ENCODE results near the gene TLR2. TPM values are rescaled to one million over a fixed set of nuclear protein-coding genes. Genes with fewer than 3 reads are reported as not detected.

Gene TLR2
- polyA plus RNA-seq, 3 donors, result 6.5 to 7.2 (median 6.8) TPM

- no peak for DNase-seq (ENCODE audit: low read depth in 3 of 3, low spot score in 2 of 3)
Observed at GRCh38 chr4:153729895-153730294, 45.8 kb downstream of the TLR2 start.

GRCh38 chr4:153731239-153731638 lies 47.2 kb downstream of the TLR2 start:
- DNase-seq (ENCODE audit: low read depth in 3 of 3, low spot score in 2 of 3), result no peak

- no peak for DNase-seq (ENCODE audit: low read depth in 3 of 3, low spot score in 2 of 3)
Observed at GRCh38 chr4:153733751-153734448, 49.8 kb downstream of the TLR2 start.

GRCh38 chr4:153735906-153736461 lies 51.9 kb downstream of the TLR2 start:
- no peak for DNase-seq (ENCODE audit: low read depth in 3 of 3, low spot score in 2 of 3)

DNA sequence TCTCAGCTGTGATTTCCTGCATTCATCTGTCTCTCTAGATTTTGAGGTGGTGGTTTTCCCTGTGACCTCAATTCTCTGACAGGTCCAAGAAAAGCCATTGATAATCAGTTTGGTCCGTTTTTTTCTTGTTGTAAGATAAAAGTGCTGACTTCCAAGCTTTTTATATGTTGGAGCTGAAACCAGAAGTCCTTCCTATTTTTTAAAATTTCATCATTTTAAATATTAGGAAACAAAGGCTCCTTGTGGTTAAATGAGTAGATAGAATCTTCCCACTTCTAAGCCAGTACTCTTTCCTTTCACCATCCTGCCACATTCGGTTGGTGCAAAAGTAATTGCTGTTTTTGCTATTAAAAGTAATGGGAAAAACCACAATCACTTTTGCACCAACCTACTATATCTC lies 57.5 kb downstream of the TLR2 start:
- no peak for DNase-seq (ENCODE audit: low read depth in 3 of 3, low spot score in 2 of 3)

GRCh38 chr4:153745651-153746050 lies 61.6 kb downstream of the TLR2 start:
- no peak for DNase-seq (ENCODE audit: low read depth in 3 of 3, low spot score in 2 of 3)

DNA sequence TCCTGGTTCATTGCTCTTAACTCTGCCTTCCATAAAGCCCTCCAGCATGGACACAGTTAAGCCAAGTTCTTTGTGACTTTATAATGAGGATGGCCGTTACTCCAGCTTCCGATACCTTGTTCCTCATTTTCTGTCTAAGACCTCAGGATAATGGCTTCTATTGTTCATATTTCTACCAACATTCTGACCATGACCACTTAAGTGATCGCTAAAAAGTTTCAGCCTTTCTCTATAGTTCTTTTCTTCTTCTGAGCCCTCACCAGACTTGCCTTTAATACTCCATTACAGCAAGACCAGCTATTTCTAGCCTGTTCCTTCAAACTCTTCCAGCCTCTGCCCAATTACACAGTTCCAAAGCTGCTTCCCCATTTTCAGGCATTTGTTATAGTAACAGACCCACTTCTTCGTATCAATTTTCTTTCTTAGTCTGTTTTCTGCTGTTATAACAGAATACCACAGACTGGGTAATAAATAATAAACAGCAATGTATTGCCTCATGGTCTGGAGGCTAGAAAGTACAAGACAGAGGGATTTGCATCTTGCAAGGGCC lies 63.4 kb downstream of the TLR2 start:
- no peak for DNase-seq (ENCODE audit: low read depth in 3 of 3, low spot score in 2 of 3)

DNA sequence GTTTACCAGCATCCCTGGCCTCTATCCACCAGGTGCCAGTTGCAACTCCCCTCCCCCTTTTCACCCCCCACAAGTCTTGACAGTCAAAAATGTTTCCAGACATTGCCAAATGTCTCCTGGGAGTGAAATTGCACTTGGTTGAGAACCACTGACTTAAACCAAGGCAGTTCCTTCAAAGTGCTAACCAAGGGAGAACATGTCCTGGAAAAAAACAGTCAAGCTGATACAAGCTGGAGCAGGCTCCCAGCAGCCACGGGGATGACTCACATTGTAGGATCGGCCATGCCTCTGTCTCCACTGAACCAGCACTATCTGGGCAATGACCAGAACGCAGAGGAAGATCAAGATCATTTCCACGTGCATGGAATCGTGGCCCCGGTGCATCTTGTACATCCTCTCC lies 64.3 kb downstream of the TLR2 start:
- DNase-seq (ENCODE audit: low read depth in 3 of 3, low spot score in 2 of 3), result no peak

- DNase-seq (ENCODE audit: low read depth in 3 of 3, low spot score in 2 of 3), result peak; percentile 67 to 73 (median 72)
Observed at GRCh38 chr4:153750197-153750817, 66.2 kb downstream of the TLR2 start.

- DNase-seq (ENCODE audit: low read depth in 3 of 3, low spot score in 2 of 3), result no peak
Observed at GRCh38 chr4:153755186-153755585, 71.1 kb downstream of the TLR2 start.

Other genes starting within 250 kb of the TLR2 start
- gene TMEM131L, start 217.9 kb upstream of the TLR2 start, polyA plus RNA-seq (ENCODE audit: insufficient read length in 3 of 3), result 10 to 100 TPM; 24.2 to 26.6 (median 25.3) TPM
- 1 to 10 TPM; 4.1 to 5.7 (median 5.6) TPM for gene RNF175, start 75.7 kb downstream of the TLR2 start, polyA plus RNA-seq (ENCODE audit: insufficient read length in 3 of 3)
- gene SFRP2, start 104.8 kb downstream of the TLR2 start, polyA plus RNA-seq (ENCODE audit: insufficient read length in 3 of 3), result 10 to 100 TPM; 15.4 to 18.4 (median 16.5) TPM